ENCODE data around the gene MBOAT1.

DNA sequence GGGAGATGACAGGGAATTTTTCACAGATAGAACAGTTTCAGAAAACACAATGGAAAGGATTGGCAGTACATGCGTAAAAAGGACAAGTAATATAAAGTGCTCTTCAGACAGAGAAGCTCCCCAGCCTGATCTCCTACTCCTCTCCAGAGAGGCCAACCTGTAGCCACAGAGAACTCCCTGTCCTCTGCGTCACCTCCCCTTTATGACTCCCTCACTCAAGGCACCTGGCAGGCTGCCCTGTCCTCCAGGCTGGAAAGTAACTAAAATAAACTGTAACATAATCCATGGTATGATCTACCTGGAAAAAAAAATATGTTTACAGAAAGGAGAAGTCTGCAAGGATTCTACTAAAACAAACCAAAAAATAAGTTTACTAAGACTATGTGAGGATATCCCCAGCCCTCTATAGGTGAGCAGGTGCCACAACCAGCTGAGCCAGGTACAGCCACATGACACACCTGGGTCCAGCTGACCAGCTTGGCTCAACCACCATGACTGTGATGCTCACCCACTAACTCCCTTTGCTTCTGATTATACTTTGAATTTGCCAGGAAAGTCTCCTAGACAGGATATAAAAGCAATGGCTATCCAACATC, 29.2 kb downstream of the MBOAT1 start:
- TF ChIP-seq EP300 (IDR thresholded peaks at IDR 0.05; ENCODE audit: borderline replicate concordance) (no peak), MAX (IDR thresholded peaks at IDR 0.05) (no peak), TAF1 (IDR thresholded peaks at IDR 0.05; ENCODE audit: low read depth) (no peak), CREB1 (IDR thresholded peaks at IDR 0.05; ENCODE audit: low read depth) (no peak), FOXM1 (IDR thresholded peaks at IDR 0.05; ENCODE audit: borderline replicate concordance, low read depth) (no peak), ZBTB7A (IDR thresholded peaks at IDR 0.05; ENCODE audit: low read depth) (no peak), RAD21 (IDR thresholded peaks at IDR 0.05; ENCODE audit: low read depth) (no peak), CEBPB (IDR thresholded peaks at IDR 0.05) (no peak), EGR1 (IDR thresholded peaks at IDR 0.05) (no peak)
- TF ChIP-seq, protein P1, sequence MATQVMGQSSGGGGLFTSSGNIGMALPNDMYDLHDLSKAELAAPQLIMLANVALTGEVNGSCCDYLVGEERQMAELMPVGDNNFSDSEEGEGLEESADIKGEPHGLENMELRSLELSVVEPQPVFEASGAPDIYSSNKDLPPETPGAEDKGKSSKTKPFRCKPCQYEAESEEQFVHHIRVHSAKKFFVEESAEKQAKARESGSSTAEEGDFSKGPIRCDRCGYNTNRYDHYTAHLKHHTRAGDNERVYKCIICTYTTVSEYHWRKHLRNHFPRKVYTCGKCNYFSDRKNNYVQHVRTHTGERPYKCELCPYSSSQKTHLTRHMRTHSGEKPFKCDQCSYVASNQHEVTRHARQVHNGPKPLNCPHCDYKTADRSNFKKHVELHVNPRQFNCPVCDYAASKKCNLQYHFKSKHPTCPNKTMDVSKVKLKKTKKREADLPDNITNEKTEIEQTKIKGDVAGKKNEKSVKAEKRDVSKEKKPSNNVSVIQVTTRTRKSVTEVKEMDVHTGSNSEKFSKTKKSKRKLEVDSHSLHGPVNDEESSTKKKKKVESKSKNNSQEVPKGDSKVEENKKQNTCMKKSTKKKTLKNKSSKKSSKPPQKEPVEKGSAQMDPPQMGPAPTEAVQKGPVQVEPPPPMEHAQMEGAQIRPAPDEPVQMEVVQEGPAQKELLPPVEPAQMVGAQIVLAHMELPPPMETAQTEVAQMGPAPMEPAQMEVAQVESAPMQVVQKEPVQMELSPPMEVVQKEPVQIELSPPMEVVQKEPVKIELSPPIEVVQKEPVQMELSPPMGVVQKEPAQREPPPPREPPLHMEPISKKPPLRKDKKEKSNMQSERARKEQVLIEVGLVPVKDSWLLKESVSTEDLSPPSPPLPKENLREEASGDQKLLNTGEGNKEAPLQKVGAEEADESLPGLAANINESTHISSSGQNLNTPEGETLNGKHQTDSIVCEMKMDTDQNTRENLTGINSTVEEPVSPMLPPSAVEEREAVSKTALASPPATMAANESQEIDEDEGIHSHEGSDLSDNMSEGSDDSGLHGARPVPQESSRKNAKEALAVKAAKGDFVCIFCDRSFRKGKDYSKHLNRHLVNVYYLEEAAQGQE (IDR thresholded peaks at IDR 0.05; ENCODE audit: low read depth) = no peak
